HL-60 (cell line): ENCODE data around the gene ZBTB7C.

ENCODE experiments used
- DNase-seq, 2 experiments: peaks; one replicate each; pipeline ENCODE4 v3.0.0-alpha.2; 2010 to 2020; ENCODE audit warnings: low read depth in 1 of 2, low spot score in 1 of 2
- H3K27ac ChIP-seq: fragments of 250-450 bp; sonication (Bioruptor Pico); replicated peaks from 2 replicates; pipeline ENCODE4 v1.5.1; 2020; ENCODE audit warnings: mild to moderate bottlenecking, moderate library complexity
- H3K27me3 ChIP-seq: fragments of 250-450 bp; sonication (Bioruptor Pico); 2 replicates; pipeline ENCODE4 v1.5.1; 2021; ENCODE audit warnings: mild to moderate bottlenecking, moderate library complexity; ENCODE audit not compliant: insufficient read depth, poor library complexity, severe bottlenecking
- H3K4me3 ChIP-seq: replicated peaks from 2 replicates; pipeline ENCODE4 v1.5.1; 2011; ENCODE audit warnings: mild to moderate bottlenecking, control low read depth, low read length; ENCODE audit not compliant: insufficient read depth
- CTCF ChIP-seq: IDR thresholded peaks from one replicate; pipeline ENCODE4 v1.5.1; 2011; ENCODE audit warnings: low read length, control low read depth, inconsistent platforms; ENCODE audit not compliant: insufficient read depth
- GABPA ChIP-seq: IDR thresholded peaks from 2 replicates; pipeline ENCODE4 v1.6.1; 2012; ENCODE audit warnings: low read depth
- POLR2AphosphoS5 ChIP-seq: IDR thresholded peaks from 2 replicates; pipeline ENCODE4 v1.6.1; 2012; ENCODE audit warnings: low read depth
- REST ChIP-seq: IDR thresholded peaks from 2 replicates; pipeline ENCODE4 v1.6.1; 2012; ENCODE audit warnings: low read depth; ENCODE audit not compliant: insufficient replicate concordance
- SPI1 ChIP-seq: IDR thresholded peaks from 2 replicates; pipeline ENCODE4 v1.6.1; 2012; ENCODE audit warnings: low read depth, mild to moderate bottlenecking, borderline replicate concordance

ZBTB7C gene

GRCh38 chr18:47995654-47996053, 413.5 kb downstream of the ZBTB7C start:
- no peak for TF ChIP-seq SPI1
- no peak for TF ChIP-seq POLR2AphosphoS5
- TF ChIP-seq CTCF = no peak
- no peak for TF ChIP-seq REST
- TF ChIP-seq GABPA = no peak
- H3K27ac ChIP-seq = no peak overlapping the region
- DNase-seq = no peak
- no peak overlapping the region for H3K4me3 ChIP-seq
- H3K27me3 ChIP-seq = no peaks in the 10 kb centered on the region

GRCh38 chr18:47993409-47993808, 415.8 kb downstream of the ZBTB7C start:
- TF ChIP-seq POLR2AphosphoS5 (no peak), CTCF (no peak), GABPA (no peak), SPI1 (no peak), REST (no peak)
- H3K4me3 ChIP-seq = no peak overlapping the region
- peak in 1 of 2 experiments; percentile 18 for DNase-seq
- no peaks in the 10 kb centered on the region for H3K27me3 ChIP-seq
- no peak overlapping the region for H3K27ac ChIP-seq

- TF ChIP-seq CTCF (no peak), GABPA (no peak), SPI1 (no peak), POLR2AphosphoS5 (no peak), REST (no peak)
Observed at GRCh38 chr18:47992976-47993375, 416.2 kb downstream of the ZBTB7C start.

More at GRCh38 chr18:47992976-47993375, 416.2 kb downstream of the ZBTB7C start:
- Histone ChIP-seq H3K4me3 (no peak overlapping the region), H3K27ac (no peak overlapping the region), H3K27me3 (no peaks in the 10 kb centered on the region)
- DNase-seq = no peak
